ENCODE results near the gene CACNA2D4.
"Not testable (repeated sequence)": the region's sequence is repeated elsewhere in the genome, so short reads cannot be mapped to it uniquely, and the experiment has no call there.

The CACNA2D4 gene

GRCh38 chr12:1947081-1947480, 28.6 kb upstream of the CACNA2D4 start:
- Histone ChIP-seq H3K9me3 (peaks cover 14% of the 10 kb centered on the region), H3K9ac (no peak overlapping the region), H3K4me1 (no peaks in the 10 kb centered on the region), H3K4me2 (no peak overlapping the region), H3K27ac (no peak overlapping the region), H3K27me3 (no peaks in the 10 kb centered on the region), H4K20me1 (no peaks in the 10 kb centered on the region), H3K4me3 (no peak overlapping the region), H3K36me3 (peaks cover 70% of the 10 kb centered on the region)
- TF ChIP-seq Cebpa-rat (IDR thresholded peaks at IDR 0.05), result no peak

GRCh38 chr12:1946296-1946695, 27.8 kb upstream of the CACNA2D4 start:
- no peaks in the 10 kb centered on the region for H3K4me1 ChIP-seq
- H3K9ac ChIP-seq, result no peak overlapping the region
- no peak overlapping the region for H3K27ac ChIP-seq
- no peak for TF ChIP-seq Cebpa-rat (IDR thresholded peaks at IDR 0.05)
- H3K4me3 ChIP-seq, result no peak overlapping the region
- peaks cover 66% of the 10 kb centered on the region for H3K36me3 ChIP-seq
- H3K9me3 ChIP-seq, result peaks cover 14% of the 10 kb centered on the region
- H3K27me3 ChIP-seq, result no peaks in the 10 kb centered on the region
- H3K4me2 ChIP-seq, result no peak overlapping the region
- H4K20me1 ChIP-seq, result no peaks in the 10 kb centered on the region

- H4K20me1 ChIP-seq, H3K9ac ChIP-seq, H3K4me2 ChIP-seq, H3K4me3 ChIP-seq, H3K27ac ChIP-seq, H3K27me3 ChIP-seq, H3K4me1 ChIP-seq: not testable (repeated sequence)
- H3K36me3 ChIP-seq, result peaks cover 60% of the 10 kb centered on the region
- peaks cover 14% of the 10 kb centered on the region for H3K9me3 ChIP-seq
Observed at GRCh38 chr12:1945502-1945901, 27.1 kb upstream of the CACNA2D4 start.

GRCh38 chr12:1939801-1940607, 21.6 kb upstream of the CACNA2D4 start:
- Histone ChIP-seq H3K4me3 (no peak overlapping the region), H3K36me3 (peaks cover 19% of the 10 kb centered on the region), H3K27ac (peak overlapping the region; percentile 74), H3K27me3 (no peaks in the 10 kb centered on the region), H3K4me2 (peak overlapping the region; percentile 66), H4K20me1 (no peaks in the 10 kb centered on the region), H3K9me3 (0 out of 2 replicates have a peak, but pooled peaks cover 7% of the 10 kb centered on the region), H3K4me1 (peaks cover 57% of the 10 kb centered on the region), H3K9ac (peak overlapping the region; percentile 46; the same call in 1 of the 2 replicates)
- TF ChIP-seq Cebpa-rat (IDR thresholded peaks at IDR 0.05), result no peak

GRCh38 chr12:1939331-1939730, 20.9 kb upstream of the CACNA2D4 start:
- peak overlapping the region; percentile 66 for H3K4me2 ChIP-seq

GRCh38 chr12:1937481-1938224, 19.2 kb upstream of the CACNA2D4 start:
- peak overlapping the region; percentile 93 for H3K4me2 ChIP-seq
- no peak for TF ChIP-seq Cebpa-rat (IDR thresholded peaks at IDR 0.05)
- H3K27me3 ChIP-seq, result no peaks in the 10 kb centered on the region
- peak overlapping the region; percentile 93 for H3K27ac ChIP-seq
- H3K36me3 ChIP-seq, result peaks cover 19% of the 10 kb centered on the region
- no peaks in the 10 kb centered on the region for H3K9me3 ChIP-seq
- no peak overlapping the region for H3K4me3 ChIP-seq
- no peaks in the 10 kb centered on the region for H4K20me1 ChIP-seq
- peak overlapping the region; percentile 43 for H3K9ac ChIP-seq
- peaks cover 80% of the 10 kb centered on the region for H3K4me1 ChIP-seq

More at GRCh38 chr12:1939331-1939730, 20.9 kb upstream of the CACNA2D4 start:
- peak overlapping the region; percentile 46; the same call in 1 of the 2 replicates for H3K9ac ChIP-seq
- H3K4me1 ChIP-seq, result peaks cover 63% of the 10 kb centered on the region
- peaks cover 19% of the 10 kb centered on the region for H3K36me3 ChIP-seq
- H3K27me3 ChIP-seq, result no peaks in the 10 kb centered on the region
- no peaks in the 10 kb centered on the region for H4K20me1 ChIP-seq
- H3K9me3 ChIP-seq, result 0 out of 2 replicates have a peak, but pooled peaks cover under 1% of the 10 kb centered on the region
- no peak overlapping the region for H3K4me3 ChIP-seq
- H3K27ac ChIP-seq, result peak overlapping the region; percentile 74
- TF ChIP-seq Cebpa-rat (IDR thresholded peaks at IDR 0.05), result no peak

GRCh38 chr12:1936406-1937320, 18.2 kb upstream of the CACNA2D4 start:
- H3K27ac ChIP-seq, result peak overlapping the region; percentile 93
- H3K9ac ChIP-seq, result peak overlapping the region; percentile 43

GRCh38 chr12:1935700-1936378, 17.4 kb upstream of the CACNA2D4 start:
- no peaks in the 10 kb centered on the region for H4K20me1 ChIP-seq
- no peaks in the 10 kb centered on the region for H3K27me3 ChIP-seq
- peaks cover 13% of the 10 kb centered on the region for H3K36me3 ChIP-seq
- H3K4me2 ChIP-seq, result peak overlapping the region; percentile 93
- peak overlapping the region; percentile 93 for H3K27ac ChIP-seq
- H3K4me3 ChIP-seq, result no peak overlapping the region
- peak overlapping the region; percentile 43; the same call in 1 of the 2 replicates for H3K9ac ChIP-seq
- no peaks in the 10 kb centered on the region for H3K9me3 ChIP-seq
- H3K4me1 ChIP-seq, result peaks cover 98% of the 10 kb centered on the region
- TF ChIP-seq Cebpa-rat (IDR thresholded peaks at IDR 0.05), result no peak

More at GRCh38 chr12:1936406-1937320, 18.2 kb upstream of the CACNA2D4 start:
- Histone ChIP-seq H3K27me3 (no peaks in the 10 kb centered on the region), H3K4me1 (peaks cover 90% of the 10 kb centered on the region), H3K4me2 (peak overlapping the region; percentile 93), H4K20me1 (no peaks in the 10 kb centered on the region), H3K4me3 (no peak overlapping the region), H3K9me3 (no peaks in the 10 kb centered on the region), H3K36me3 (peaks cover 18% of the 10 kb centered on the region)
- no peak for TF ChIP-seq Cebpa-rat (IDR thresholded peaks at IDR 0.05)

- no peaks in the 10 kb centered on the region for H4K20me1 ChIP-seq
- H3K4me1 ChIP-seq, result peaks cover 100% of the 10 kb centered on the region
- no peaks in the 10 kb centered on the region for H3K27me3 ChIP-seq
- no peak overlapping the region for H3K4me3 ChIP-seq
- no peak for TF ChIP-seq Cebpa-rat (IDR thresholded peaks at IDR 0.05)
- H3K27ac ChIP-seq, result peak overlapping the region; percentile 93
- H3K9me3 ChIP-seq, result no peaks in the 10 kb centered on the region
- H3K9ac ChIP-seq, result peak overlapping the region; percentile 78
- H3K4me2 ChIP-seq, result peak overlapping the region; percentile 93
- peaks cover 13% of the 10 kb centered on the region for H3K36me3 ChIP-seq
Observed at GRCh38 chr12:1935242-1935641, 16.8 kb upstream of the CACNA2D4 start.
